Prostate gland (tissue), 2 donors: ENCODE measurements around the gene GOLGA1. TPM values are rescaled to one million over a fixed set of nuclear protein-coding genes. Genes with fewer than 3 reads are reported as not detected.

ENCODE experiments used
- DNase-seq: peaks from one replicate; pipeline ENCODE4 v3.0.0-alpha.2; 2019; ENCODE audit warnings: low spot score
- H3K27ac ChIP-seq, 2 donors: fragments of 200-600 bp; sonication (generic); 2 replicates each; pipeline ENCODE4 v1.5.1; 2017 to 2019
- H3K27me3 ChIP-seq: fragments of 200-600 bp; sonication (generic); replicated peaks from 2 replicates; pipeline ENCODE4 v1.5.1; 2019; ENCODE audit not compliant: insufficient read depth
- H3K36me3 ChIP-seq, 2 donors: fragments of 200-600 bp; sonication (generic); 1 replicate in 1 of 2; 2 replicates in 1 of 2; pipeline versions ENCODE4 v1.5.1 to v1.8.1; 2017 to 2019
- H3K4me1 ChIP-seq: fragments of 200-600 bp; sonication (generic); replicated peaks from 2 replicates; pipeline ENCODE4 v1.5.1; 2019
- H3K4me3 ChIP-seq, 2 donors: fragments of 200-600 bp; sonication (generic); 2 replicates each; pipeline ENCODE4 v1.5.1; 2017 to 2019
- H3K9me3 ChIP-seq: fragments of 200-600 bp; sonication (generic); 2 replicates; pipeline ENCODE4 v1.5.1; 2017
- POLR2A ChIP-seq: fragments of 450-650 bp; IDR thresholded peaks from one replicate; pipeline ENCODE4 v1.6.1; 2016; ENCODE audit warnings: antibody characterized with exemption, mild to moderate bottlenecking
- POLR2AphosphoS5 ChIP-seq: sonication (generic); formaldehyde crosslinking; IDR thresholded peaks from one replicate; pipeline ENCODE4 v1.6.1; 2017; ENCODE audit warnings: antibody characterized with exemption
- WGBS: methylation state at CpG from one replicate; pipeline ENCODE4 v1.1.5; 2018; 5-methylcytosine and 5-hydroxymethylcytosine counted together
- intact Hi-C: fragments of 100-400 bp; cut with DNase I; formaldehyde crosslinking; loops from one replicate; pipeline ENCODE4 v1.14.2; 2022
- small RNA-seq, 2 donors: library from RNA; depleted of rRNA; stranded (forward); fragments of <200 nt; gene quantifications; one replicate each; pipeline ENCODE3, GENCODE V24; 2016
- total RNA-seq, 2 donors: library from RNA; depleted of rRNA; stranded (reverse); fragments of >200 nt; gene quantifications; one replicate each; pipeline ENCODE4 v1.1.0, GENCODE V29; 2016
- TF ChIP-seq, protein P1 (sequence below), 4 experiments: fragments of 200-600 bp in 2 of 4; fragments of 450-650 bp in 2 of 4; sonication (generic) in 2 of 4; IDR thresholded peaks; 1 replicate in 3 of 4; 2 replicates in 1 of 4; pipeline ENCODE4 v1.5.1; 2016 to 2019; ENCODE audit warnings: antibody characterized with exemption in 4 of 4, mild to moderate bottlenecking in 2 of 4, moderate library complexity in 2 of 4

The GOLGA1 gene
- total RNA-seq, 2 donors from 2014 or later: 12.5 to 28.3 TPM

DNA sequence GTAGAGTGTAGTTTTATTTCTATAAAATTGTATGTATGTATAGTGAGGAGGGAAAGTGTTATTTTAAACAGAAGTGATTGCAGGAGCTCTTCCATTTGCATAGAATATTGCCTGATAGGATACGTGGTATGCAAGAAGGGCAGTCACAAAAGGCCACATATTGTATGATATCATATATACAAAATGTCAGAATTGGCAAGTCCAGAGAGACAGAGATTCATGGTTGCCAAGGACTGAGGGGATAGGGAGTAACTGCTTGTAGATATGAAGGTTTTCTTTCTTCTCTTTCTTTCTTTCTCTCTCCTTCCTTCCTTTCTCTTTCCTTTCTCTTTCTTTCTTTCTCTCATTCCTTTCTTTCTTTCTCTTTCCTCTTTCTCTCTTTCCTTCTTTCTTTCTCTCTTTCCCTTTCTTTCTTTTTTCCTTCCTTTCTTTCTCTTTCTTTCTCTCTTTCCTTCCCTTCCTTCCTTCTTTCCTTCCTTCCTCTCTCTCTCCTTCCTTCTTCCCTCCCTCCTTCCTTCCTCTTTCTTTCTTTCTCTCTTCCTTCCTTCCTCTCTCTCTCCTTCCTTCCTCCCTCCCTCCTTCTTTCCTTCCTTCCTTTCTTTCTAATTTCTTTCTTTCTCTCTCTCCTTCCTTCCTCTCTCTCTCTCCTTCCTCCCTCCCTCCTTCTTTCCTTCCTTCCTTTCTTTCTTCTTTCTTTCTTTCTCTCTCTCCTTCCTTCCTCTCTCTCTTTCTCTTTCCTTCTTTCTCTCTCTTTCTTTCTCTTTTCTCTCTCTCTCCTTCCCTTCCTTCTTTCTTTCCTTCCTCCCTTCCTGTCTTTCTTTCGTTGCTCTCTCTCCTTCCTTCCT is 112.2 kb downstream of the GOLGA1 start:
- no peak for DNase-seq
- 59% methylated on average over 2 of the region's 2 CpGs for WGBS
- TF ChIP-seq, protein P1, sequence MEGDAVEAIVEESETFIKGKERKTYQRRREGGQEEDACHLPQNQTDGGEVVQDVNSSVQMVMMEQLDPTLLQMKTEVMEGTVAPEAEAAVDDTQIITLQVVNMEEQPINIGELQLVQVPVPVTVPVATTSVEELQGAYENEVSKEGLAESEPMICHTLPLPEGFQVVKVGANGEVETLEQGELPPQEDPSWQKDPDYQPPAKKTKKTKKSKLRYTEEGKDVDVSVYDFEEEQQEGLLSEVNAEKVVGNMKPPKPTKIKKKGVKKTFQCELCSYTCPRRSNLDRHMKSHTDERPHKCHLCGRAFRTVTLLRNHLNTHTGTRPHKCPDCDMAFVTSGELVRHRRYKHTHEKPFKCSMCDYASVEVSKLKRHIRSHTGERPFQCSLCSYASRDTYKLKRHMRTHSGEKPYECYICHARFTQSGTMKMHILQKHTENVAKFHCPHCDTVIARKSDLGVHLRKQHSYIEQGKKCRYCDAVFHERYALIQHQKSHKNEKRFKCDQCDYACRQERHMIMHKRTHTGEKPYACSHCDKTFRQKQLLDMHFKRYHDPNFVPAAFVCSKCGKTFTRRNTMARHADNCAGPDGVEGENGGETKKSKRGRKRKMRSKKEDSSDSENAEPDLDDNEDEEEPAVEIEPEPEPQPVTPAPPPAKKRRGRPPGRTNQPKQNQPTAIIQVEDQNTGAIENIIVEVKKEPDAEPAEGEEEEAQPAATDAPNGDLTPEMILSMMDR (IDR thresholded peaks at IDR 0.05): no peak
- no peak for TF ChIP-seq POLR2AphosphoS5
- TF ChIP-seq POLR2A: no peak
- H3K36me3 ChIP-seq: no peaks in the 10 kb centered on the region
- no peaks in the 10 kb centered on the region for H3K4me1 ChIP-seq
- H3K4me3 ChIP-seq: no peak overlapping the region
- H3K9me3 ChIP-seq: no peaks in the 10 kb centered on the region
- no peak overlapping the region for H3K27ac ChIP-seq
- intact Hi-C loops: no loop called here
- H3K27me3 ChIP-seq: no peaks in the 10 kb centered on the region

Small RNA genes lying within 50 kb of the gene (small RNA-seq; reads per million reads assigned to genes)
- gene RNU4-82P: 0 reads per million in 2 donors

Other genes starting within 250 kb of the GOLGA1 start
- 10 to 100 TPM in 1 of 2 donors, 1 to 10 TPM in 1; 1.3 to 53.7 TPM for gene NR6A1, start 169.8 kb downstream of the GOLGA1 start, total RNA-seq
- gene OLFML2A, start 163.9 kb downstream of the GOLGA1 start, total RNA-seq: 10 to 100 TPM; 16.7 to 18.5 TPM
- gene WDR38, start 87.6 kb downstream of the GOLGA1 start, total RNA-seq: not detected
- 1,000 to 10,000 TPM; 1,539 to 2,854 TPM for gene RPL35, start 79.1 kb downstream of the GOLGA1 start, total RNA-seq
- 10 to 100 TPM; 27.8 to 41.1 TPM for gene ARPC5L, start 79.0 kb downstream of the GOLGA1 start, total RNA-seq
- gene SCAI, start 202.4 kb upstream of the GOLGA1 start, total RNA-seq: 1 to 10 TPM; 3.4 to 8.6 TPM
- 10 to 100 TPM; 28.8 to 34.1 TPM for gene PPP6C, start 248.7 kb upstream of the GOLGA1 start, total RNA-seq